WTC11 (cell line): Measurements from ENCODE around the gene CEP70. TPM values are rescaled to one million over a fixed set of nuclear protein-coding genes. Genes with fewer than 3 reads are reported as not detected.

Experiments
- ATAC-seq: fragments of 200-7000 bp; cut with Tn5 transposase; 2 replicates; pipeline ENCODE4 v1.10.0; 2021; ENCODE audit warnings: mild to moderate bottlenecking, moderate library complexity
- CTCF ChIA-PET: fragments of 300-600 bp; sonication (Branson Sonifier 250); formaldehyde crosslinking; loops from one replicate; lab custom pipeline; 2021; ENCODE audit warnings: antibody characterized with exemption; lab: Charles Lee
- POLR2A ChIA-PET: fragments of 350-600 bp; sonication (Branson Sonifier 250); formaldehyde crosslinking; loops from one replicate; lab custom pipeline; 2021; ENCODE audit warnings: antibody characterized with exemption; lab: Charles Lee
- DNase-seq: peaks from one replicate; pipeline ENCODE4 v3.0.0; 2021; ENCODE audit warnings: low spot score
- H3K27ac Mint-ChIP-seq: 2 replicates; pipeline ENCODE4 v1.8.0; 2021; ENCODE audit warnings: mixed read lengths
- H3K27me3 Mint-ChIP-seq: 2 replicates; pipeline ENCODE4 v1.8.0; 2021; ENCODE audit warnings: low read depth, mild to moderate bottlenecking, moderate library complexity, mixed read lengths
- H3K36me3 Mint-ChIP-seq: 2 replicates; pipeline ENCODE4 v1.8.0; 2021; ENCODE audit warnings: mixed read lengths
- H3K4me1 Mint-ChIP-seq: 2 replicates; pipeline ENCODE4 v1.8.0; 2022; ENCODE audit warnings: mixed read lengths
- H3K4me3 Mint-ChIP-seq: 2 replicates; pipeline ENCODE4 v1.8.0; 2021; ENCODE audit warnings: mild to moderate bottlenecking, moderate library complexity, mixed read lengths
- H3K9me3 Mint-ChIP-seq: 2 replicates; pipeline ENCODE4 v1.8.0; 2021; ENCODE audit warnings: mixed read lengths
- FOXK1 ChIP-seq: sonication (generic); formaldehyde crosslinking; IDR thresholded peaks from 2 replicates; pipeline ENCODE4 v1.8.0; 2022; ENCODE audit warnings: mild to moderate bottlenecking, moderate library complexity, missing genetic modification reagents
- GABPB1 ChIP-seq: sonication (generic); formaldehyde crosslinking; IDR thresholded peaks from 2 replicates; pipeline ENCODE4 v1.8.1; 2023; ENCODE audit warnings: mild to moderate bottlenecking, missing genetic modification reagents
- HMGA2 ChIP-seq: fragments of 250-450 bp; sonication (Bioruptor Pico); IDR thresholded peaks from 2 replicates; pipeline ENCODE4 v1.4.0; 2021; ENCODE audit warnings: mild to moderate bottlenecking, moderate library complexity
- JUN ChIP-seq: sonication (generic); formaldehyde crosslinking; IDR thresholded peaks from 2 replicates; pipeline ENCODE4 v1.8.0; 2023; ENCODE audit warnings: mild to moderate bottlenecking, missing genetic modification reagents
- NR2C2 ChIP-seq: sonication (generic); formaldehyde crosslinking; IDR thresholded peaks from 2 replicates; pipeline ENCODE4 v1.8.0; 2022; ENCODE audit warnings: mild to moderate bottlenecking, missing genetic modification reagents
- OVOL2 ChIP-seq: fragments of 250-450 bp; sonication (Bioruptor Pico); IDR thresholded peaks from 2 replicates; pipeline ENCODE4 v1.9.0; 2021; ENCODE audit warnings: mild to moderate bottlenecking, borderline replicate concordance
- PRRX2 ChIP-seq: fragments of 250-450 bp; sonication (Bioruptor Pico); IDR thresholded peaks from 2 replicates; pipeline ENCODE4 v1.8.0; 2021; ENCODE audit warnings: mild to moderate bottlenecking
- ZNF263 ChIP-seq: sonication (generic); formaldehyde crosslinking; IDR thresholded peaks from 2 replicates; pipeline ENCODE4 v1.8.1; 2022; ENCODE audit warnings: low read depth, mild to moderate bottlenecking, moderate library complexity, missing genetic modification reagents
- ZNF423 ChIP-seq: fragments of 250-450 bp; sonication (Bioruptor Pico); IDR thresholded peaks from 2 replicates; pipeline ENCODE4 v2.1.2; 2022; ENCODE audit warnings: mild to moderate bottlenecking, moderate library complexity
- total RNA-seq: library from RNA; stranded (reverse); gene quantifications from 3 replicates; pipeline ENCODE4 v1.2.3, GENCODE V29; 2021
- TF ChIP-seq, protein P1 (sequence below): sonication (generic); formaldehyde crosslinking; IDR thresholded peaks from 2 replicates; pipeline ENCODE4 v1.8.1; 2023; ENCODE audit warnings: mild to moderate bottlenecking, missing genetic modification reagents
- TF ChIP-seq, protein P2 (sequence below): sonication (generic); formaldehyde crosslinking; IDR thresholded peaks from 2 replicates; pipeline ENCODE4 v1.8.1; 2022; ENCODE audit warnings: low read depth, missing genetic modification reagents, borderline replicate concordance
- TF ChIP-seq, protein P3 (sequence below): fragments of 250-450 bp; sonication (Bioruptor Pico); IDR thresholded peaks from 2 replicates; pipeline ENCODE4 v1.9.0; 2021; ENCODE audit warnings: mild to moderate bottlenecking
- TF ChIP-seq, protein P4 (sequence below): sonication (generic); formaldehyde crosslinking; IDR thresholded peaks from 2 replicates; pipeline ENCODE4 v1.8.1; 2023; ENCODE audit warnings: mild to moderate bottlenecking, moderate library complexity, missing genetic modification reagents
- TF ChIP-seq, protein P5 (sequence below): sonication (generic); formaldehyde crosslinking; IDR thresholded peaks from 2 replicates; pipeline ENCODE4 v1.8.1; 2022; ENCODE audit warnings: missing genetic modification reagents, borderline replicate concordance

Gene CEP70
- total RNA-seq, 1 experiment from 2014 or later, result 27.2 TPM

DNA sequence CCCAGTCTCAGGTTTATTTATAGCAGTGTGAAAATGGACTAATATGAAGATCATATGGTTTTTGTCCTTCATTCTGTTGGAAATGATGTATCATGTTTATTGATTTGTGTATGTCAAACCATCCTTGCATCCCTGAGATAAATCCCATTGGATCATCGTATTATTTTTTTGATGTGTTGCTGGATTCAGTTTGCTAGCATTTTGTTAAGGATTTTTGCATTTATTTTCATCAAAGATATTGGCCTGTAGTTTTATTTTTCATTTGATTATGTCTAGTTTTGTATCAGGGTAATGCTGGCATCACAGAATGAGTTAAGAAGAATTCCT lies 48.8 kb upstream of the CEP70 start (continued):
- TF ChIP-seq, protein P1, sequence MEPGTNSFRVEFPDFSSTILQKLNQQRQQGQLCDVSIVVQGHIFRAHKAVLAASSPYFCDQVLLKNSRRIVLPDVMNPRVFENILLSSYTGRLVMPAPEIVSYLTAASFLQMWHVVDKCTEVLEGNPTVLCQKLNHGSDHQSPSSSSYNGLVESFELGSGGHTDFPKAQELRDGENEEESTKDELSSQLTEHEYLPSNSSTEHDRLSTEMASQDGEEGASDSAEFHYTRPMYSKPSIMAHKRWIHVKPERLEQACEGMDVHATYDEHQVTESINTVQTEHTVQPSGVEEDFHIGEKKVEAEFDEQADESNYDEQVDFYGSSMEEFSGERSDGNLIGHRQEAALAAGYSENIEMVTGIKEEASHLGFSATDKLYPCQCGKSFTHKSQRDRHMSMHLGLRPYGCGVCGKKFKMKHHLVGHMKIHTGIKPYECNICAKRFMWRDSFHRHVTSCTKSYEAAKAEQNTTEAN, result no peak
- TF ChIP-seq GABPB1 (CRISPR knock-in tag) (no peak), ZNF423 (CRISPR knock-in tag) (no peak)
- TF ChIP-seq, protein P2, sequence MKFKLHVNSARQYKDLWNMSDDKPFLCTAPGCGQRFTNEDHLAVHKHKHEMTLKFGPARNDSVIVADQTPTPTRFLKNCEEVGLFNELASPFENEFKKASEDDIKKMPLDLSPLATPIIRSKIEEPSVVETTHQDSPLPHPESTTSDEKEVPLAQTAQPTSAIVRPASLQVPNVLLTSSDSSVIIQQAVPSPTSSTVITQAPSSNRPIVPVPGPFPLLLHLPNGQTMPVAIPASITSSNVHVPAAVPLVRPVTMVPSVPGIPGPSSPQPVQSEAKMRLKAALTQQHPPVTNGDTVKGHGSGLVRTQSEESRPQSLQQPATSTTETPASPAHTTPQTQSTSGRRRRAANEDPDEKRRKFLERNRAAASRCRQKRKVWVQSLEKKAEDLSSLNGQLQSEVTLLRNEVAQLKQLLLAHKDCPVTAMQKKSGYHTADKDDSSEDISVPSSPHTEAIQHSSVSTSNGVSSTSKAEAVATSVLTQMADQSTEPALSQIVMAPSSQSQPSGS (CRISPR knock-in tag), result no peak

DNA sequence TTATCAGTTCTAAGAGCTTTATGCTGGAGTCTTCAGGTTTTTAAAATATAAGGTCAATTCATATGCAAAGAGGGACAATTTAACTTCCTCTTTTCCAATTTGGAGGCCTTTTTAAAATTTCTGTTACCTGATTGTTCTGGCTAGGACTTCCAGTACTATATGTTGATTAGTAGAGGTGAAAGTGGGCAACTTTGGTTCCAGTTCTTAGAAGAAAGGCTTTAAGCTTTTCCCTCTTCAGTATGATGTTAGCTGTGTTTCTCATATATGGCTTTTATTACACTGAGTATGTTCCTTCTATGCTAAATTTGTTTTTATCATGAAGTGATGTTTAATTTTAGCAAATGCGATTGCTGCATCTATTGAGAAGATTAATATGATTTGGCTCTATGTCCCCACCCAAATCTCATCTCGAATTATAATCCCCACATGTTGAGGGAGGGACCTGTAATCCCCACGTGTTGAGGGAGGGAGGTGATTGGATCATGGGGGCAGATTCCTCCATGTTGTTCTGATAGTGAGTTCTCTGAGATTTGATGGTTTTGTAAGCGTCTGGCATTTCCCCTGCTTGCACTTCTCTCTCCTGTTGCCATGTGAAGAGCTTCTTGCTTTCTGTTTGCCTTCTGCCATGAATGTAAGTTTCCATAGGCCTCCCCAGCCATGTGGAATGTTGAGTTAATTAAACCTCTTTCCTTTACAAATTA lies 48.3 kb upstream of the CEP70 start:
- Mint-ChIP-seq H3K27ac (no peak overlapping the region), H3K36me3 (peaks cover 54% of the 10 kb centered on the region), H3K4me3 (no peak overlapping the region), H3K4me1 (no peaks in the 10 kb centered on the region), H3K27me3 (peaks cover 32% of the 10 kb centered on the region), H3K9me3 (peaks cover 64% of the 10 kb centered on the region)
- ChIA-PET CTCF (interaction anchor here (0.7 kb wide), 1 partner anchor 163 kb away, joined by 3 read pairs; no protein-coding TSS in a partner anchor), POLR2A (no interaction called here)
- no peak for ATAC-seq
- no peak for TF ChIP-seq HMGA2 (CRISPR knock-in tag)
- no peak for DNase-seq

DNA sequence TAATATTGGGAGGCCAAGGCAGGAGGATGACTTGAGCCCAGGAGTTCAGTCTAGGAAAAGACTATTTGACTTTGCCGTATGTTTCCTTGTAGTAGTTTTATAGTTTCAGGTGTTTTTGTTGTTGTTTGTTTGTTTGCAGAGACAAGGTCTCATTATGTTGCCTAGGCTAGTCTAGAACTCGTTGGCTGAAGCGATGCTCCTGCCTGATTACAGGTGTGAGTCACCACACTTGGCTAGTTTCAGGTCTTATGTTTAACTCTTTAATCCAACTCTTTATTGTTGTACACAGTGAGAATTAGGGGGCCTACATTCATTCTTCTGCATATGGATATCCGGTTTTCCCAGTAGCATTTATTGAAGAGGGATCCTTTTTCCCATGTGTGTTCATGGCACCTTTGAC lies 46.5 kb upstream of the CEP70 start:
- no peak for DNase-seq
- Mint-ChIP-seq H3K27me3 (peaks cover 21% of the 10 kb centered on the region), H3K36me3 (peaks cover 36% of the 10 kb centered on the region), H3K27ac (no peak overlapping the region), H3K4me3 (no peak overlapping the region), H3K4me1 (no peaks in the 10 kb centered on the region), H3K9me3 (peaks cover 46% of the 10 kb centered on the region)
- ChIA-PET POLR2A (no interaction called here), CTCF (no interaction called here)
- ATAC-seq, result no peak
- TF ChIP-seq OVOL2 (CRISPR knock-in tag) (no peak), FOXK1 (no peak), PRRX2 (CRISPR knock-in tag) (no peak), ZNF263 (CRISPR knock-in tag) (no peak), NR2C2 (no peak), JUN (CRISPR knock-in tag) (no peak)
- TF ChIP-seq, protein P3, sequence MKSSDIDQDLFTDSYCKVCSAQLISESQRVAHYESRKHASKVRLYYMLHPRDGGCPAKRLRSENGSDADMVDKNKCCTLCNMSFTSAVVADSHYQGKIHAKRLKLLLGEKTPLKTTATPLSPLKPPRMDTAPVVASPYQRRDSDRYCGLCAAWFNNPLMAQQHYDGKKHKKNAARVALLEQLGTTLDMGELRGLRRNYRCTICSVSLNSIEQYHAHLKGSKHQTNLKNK (CRISPR knock-in tag), result no peak
- TF ChIP-seq, protein P4, sequence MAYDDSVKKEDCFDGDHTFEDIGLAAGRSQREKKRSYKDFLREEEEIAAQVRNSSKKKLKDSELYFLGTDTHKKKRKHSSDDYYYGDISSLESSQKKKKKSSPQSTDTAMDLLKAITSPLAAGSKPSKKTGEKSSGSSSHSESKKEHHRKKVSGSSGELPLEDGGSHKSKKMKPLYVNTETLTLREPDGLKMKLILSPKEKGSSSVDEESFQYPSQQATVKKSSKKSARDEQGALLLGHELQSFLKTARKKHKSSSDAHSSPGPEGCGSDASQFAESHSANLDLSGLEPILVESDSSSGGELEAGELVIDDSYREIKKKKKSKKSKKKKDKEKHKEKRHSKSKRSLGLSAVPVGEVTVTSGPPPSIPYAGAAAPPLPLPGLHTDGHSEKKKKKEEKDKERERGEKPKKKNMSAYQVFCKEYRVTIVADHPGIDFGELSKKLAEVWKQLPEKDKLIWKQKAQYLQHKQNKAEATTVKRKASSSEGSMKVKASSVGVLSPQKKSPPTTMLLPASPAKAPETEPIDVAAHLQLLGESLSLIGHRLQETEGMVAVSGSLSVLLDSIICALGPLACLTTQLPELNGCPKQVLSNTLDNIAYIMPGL, result no peak
- TF ChIP-seq, protein P1, result no peak
- TF ChIP-seq, protein P5, sequence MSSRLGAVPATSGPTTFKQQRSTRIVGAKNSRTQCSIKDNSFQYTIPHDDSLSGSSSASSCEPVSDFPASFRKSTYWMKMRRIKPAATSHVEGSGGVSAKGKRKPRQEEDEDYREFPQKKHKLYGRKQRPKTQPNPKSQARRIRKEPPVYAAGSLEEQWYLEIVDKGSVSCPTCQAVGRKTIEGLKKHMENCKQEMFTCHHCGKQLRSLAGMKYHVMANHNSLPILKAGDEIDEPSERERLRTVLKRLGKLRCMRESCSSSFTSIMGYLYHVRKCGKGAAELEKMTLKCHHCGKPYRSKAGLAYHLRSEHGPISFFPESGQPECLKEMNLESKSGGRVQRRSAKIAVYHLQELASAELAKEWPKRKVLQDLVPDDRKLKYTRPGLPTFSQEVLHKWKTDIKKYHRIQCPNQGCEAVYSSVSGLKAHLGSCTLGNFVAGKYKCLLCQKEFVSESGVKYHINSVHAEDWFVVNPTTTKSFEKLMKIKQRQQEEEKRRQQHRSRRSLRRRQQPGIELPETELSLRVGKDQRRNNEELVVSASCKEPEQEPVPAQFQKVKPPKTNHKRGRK (CRISPR knock-in tag), result no peak
